NT2/D1 (cell line): Measurements from ENCODE around the gene CDH26.

Source experiments
- YY1 ChIP-seq: IDR thresholded peaks from 2 replicates; pipeline ENCODE4 v1.6.1; 2011; ENCODE audit not compliant: insufficient read length, insufficient read depth
- ZNF274 ChIP-seq: IDR thresholded peaks from 2 replicates; pipeline ENCODE4 v1.6.1; 2011; ENCODE audit warnings: mild to moderate bottlenecking, low read depth, low read length

GRCh38 chr20:60053125-60053817 is 95.0 kb downstream of the CDH26 start:
- TF ChIP-seq YY1 (no peak), ZNF274 (no peak)
